Stimulated activated CD8-positive, alpha-beta memory T cell treated with anti-CD3 and anti-CD28 coated beads, Interleukin-12 subunit alpha, Interleukin-12 subunit beta, amount 100 ng/mL, for 24 hours (primary cell): ENCODE results near the gene OSCAR.
"Not testable (repeated sequence)": the region's sequence is repeated elsewhere in the genome, so short reads cannot be mapped to it uniquely, and the experiment has no call there.

ENCODE experiments used
- DNase-seq: peaks from one replicate; pipeline ENCODE4 v3.0.0-alpha.2; 2020; ENCODE audit errors: extremely low read depth

Gene OSCAR

GRCh38 chr19:54125713-54126112 lies 25.1 kb upstream of the OSCAR start:
- DNase-seq: no peak

GRCh38 chr19:54124393-54124792 lies 23.8 kb upstream of the OSCAR start:
- DNase-seq: no peak

DNA sequence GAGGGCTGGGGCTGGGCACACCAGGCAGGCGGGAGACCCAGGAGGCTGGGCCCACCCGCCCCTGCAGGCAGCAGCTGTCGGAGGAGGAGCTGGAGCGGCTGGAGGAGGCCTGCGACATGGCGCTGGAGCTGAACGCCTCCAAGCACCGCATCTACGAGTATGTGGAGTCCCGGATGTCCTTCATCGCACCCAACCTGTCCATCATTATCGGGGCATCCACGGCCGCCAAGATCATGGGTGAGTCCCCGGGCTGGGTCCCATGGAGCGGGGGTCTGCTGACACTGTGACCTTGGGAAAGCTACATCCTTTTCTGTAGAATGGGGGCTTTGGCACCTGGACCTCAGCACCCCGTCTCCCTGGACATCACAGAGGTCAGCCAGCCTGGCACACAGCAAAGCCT lies 23.1 kb upstream of the OSCAR start:
- no peak for DNase-seq

DNA sequence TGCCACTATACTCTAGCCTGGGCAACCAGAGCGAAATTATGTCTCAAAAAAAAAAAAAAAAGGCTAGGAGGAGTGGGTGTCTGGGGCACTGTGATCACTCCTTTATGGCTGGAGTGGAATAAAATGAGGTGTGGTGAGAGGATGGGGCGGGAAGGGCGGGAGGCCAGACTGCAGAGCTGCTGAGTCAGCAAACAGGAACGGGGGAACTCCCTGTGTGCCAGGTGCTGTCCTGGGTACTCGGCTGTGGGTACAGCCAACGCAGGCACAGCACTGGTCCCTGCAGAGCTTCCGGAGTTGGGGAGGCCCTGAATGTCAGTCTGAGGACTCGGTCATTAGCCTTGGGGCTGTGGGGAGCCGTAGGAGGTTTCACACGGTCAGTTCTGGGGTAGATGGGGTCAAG lies 20.7 kb upstream of the OSCAR start:
- no peak for DNase-seq

DNA sequence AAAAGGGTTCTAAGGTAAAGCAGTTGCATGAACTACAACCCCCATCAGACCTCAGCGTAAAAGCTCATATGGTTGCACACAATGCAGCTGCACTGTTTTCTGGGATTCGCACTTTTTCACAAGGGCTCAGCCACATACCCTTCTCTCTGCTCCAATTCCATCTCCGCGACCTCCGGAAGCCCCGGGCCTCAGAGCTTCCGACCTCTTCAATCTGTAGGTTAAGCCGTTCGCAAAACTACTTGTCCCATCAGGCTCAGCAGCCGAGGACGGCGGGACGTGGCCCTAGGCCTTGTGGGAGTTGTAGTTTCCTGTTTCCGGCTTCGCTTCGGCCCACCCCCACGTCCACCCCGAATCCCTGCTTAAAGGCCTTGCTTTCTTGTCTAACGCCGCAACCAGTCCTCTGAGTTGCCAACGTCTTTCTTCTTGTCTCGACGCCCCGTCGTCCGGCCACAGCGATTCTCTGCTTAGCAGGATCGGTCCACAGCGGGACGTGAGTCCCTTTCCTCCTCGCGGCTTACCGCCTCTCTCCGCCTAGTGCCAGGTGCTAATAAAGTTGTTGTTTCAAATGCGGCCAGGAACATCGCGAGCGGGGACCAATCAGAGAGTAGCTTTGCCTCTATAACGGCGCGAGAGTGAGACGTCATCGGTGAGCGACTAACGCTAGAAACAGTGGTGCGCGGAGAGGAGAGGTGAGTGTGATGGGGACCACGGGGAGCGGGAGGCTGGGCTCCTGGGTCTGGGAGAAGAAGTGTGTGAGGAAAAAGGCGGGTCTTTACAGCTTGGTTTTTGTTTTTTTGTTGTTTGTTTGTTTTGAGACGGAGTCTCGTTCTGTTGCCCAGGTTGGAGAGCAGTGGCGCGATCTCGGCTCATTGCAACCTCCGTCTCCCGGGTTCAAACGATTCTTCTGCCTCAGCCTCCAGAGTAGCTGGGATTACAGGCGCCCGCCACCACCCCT lies 14.8 kb upstream of the OSCAR start, which contains the start of the genes PRPF31 and TFPT:
Gene PRPF31 (plus strand): TSS at position 646 of the 955 bp plus-strand sequence. CDS start 2,525 bp downstream, outside the sequence.
Gene TFPT (minus strand): TSS at position 549 of the 955 bp plus-strand sequence. CDS start 388 bp downstream, at position 161.
- DNase-seq: peak; percentile 91

GRCh38 chr19:54114340-54115108 lies 13.9 kb upstream of the OSCAR start:
- no peak for DNase-seq

DNA sequence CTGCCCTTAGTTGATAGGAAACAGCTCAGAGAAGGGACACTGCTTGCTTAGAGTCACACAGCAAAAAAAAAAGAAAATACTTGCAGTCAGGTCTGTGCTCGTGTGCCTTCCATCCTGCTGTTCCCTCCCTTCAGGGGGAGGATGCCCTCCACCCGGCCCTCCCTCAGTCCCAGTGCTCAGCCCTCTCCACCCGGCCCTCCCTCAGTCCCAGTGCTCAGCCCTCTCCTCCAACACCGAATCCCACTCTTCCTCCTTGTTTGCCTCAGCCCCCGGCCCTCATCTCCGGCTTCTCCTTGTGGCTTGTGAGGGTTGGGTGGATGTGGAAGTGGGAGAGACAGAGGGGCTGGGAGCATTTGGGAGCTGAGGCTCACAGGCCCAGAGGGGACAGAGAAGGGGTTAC lies 9.0 kb upstream of the OSCAR start:
- DNase-seq: no peak

- no peak for DNase-seq
These were observed 7.9 kb upstream of the OSCAR start for GRCh38 chr19:54108496-54108895.

DNA sequence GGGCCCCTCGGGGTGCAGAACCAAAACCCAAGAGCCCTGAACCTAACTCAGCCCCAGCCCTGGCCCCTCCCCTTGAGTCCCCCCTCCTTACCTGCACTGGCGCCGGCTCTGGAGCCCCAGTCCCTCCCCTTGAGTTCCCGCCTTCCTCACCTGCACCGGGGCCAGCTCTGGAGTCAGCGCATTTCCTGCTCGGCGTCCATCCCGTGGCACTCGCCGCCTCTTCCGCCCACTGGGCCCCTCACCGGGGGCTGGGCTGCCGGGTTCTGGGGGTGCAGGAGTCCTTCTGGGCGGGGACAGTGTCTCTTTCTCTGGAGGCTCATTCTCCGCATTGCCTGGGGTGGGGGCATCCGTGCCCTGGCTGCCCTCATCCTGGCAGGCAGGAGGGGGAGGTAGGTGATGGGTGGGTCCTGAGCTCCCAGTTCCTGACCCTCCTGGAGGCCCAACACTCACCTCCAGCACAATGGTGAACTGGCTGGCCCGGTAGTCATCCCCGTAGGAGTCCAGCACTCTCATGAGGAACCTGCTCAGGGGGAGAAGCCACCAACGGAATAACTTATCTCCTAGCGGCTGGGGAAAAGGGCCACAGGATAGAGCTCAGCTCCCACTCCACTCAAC lies 7.4 kb upstream of the OSCAR start:
- no peak for DNase-seq

- DNase-seq: no peak
These were observed 6.1 kb upstream of the OSCAR start for GRCh38 chr19:54106716-54107115.

DNA sequence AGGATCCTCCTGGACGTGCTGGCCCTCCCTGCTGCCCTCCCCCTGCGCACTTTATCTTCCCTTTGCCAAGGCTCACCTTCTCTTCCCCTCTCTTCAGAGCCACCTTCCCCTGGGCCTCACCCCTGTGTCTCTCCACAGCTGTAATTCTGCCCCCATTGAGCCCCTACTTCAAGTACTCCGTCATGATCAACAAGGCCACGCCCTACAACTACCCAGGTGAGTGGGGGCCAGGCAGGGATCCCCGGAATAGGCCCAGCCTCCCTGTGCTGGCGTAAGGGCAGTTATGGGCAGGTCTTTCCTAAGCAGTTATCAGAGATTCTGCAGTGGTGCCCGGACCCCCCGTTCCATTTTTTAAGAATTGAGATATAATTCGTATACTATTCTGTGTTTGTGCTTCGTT lies 5.2 kb upstream of the OSCAR start:
- DNase-seq: no peak

GRCh38 chr19:54104998-54105715 lies 4.6 kb upstream of the OSCAR start:
- DNase-seq: no peak

- peak; percentile 95 for DNase-seq
These were observed 2.0 kb upstream of the OSCAR start, which contains the start of gene NDUFA3 for GRCh38 chr19:54102421-54103169. NDUFA3 (plus strand) TSS chr19:54102855; CDS start chr19:54102879, 24 bp downstream.

- not testable (repeated sequence) for DNase-seq
These were observed 724 bp downstream of the OSCAR start for GRCh38 chr19:54099903-54100255.

DNA sequence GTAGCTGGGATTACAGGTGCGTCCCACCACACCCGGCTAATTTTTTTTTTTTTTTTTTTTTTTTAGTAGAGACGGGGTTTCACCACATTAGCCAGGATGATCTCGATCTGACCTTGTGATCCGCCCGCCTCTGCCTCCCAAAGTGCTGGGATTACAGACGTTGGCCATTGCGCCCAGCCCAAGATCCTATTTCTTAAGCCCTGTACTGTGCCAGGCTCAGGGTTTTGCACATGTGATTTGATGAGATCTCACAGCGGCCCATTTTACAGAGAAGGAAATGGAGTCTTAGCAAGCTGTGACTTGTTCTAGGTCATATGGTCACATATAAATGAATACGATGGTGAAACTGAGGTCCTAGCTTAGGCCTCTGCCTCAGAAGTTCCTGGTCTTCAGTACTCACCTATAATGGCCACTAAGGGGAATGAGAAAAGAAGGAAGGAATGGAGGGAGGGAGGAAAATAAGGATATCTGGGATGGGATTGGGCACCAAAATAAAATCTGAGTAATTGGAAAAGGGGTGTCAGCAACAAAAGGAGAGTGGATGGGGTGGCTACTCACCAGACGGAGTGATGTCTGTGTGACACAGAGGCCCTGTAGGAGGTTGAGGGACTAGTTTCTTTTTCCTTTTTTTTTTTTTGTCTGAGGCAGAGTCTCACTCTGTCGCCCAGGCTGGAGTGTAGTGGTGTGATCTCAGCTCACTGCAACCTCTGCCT lies 1.3 kb downstream of the OSCAR start:
- DNase-seq: no peak

DNA sequence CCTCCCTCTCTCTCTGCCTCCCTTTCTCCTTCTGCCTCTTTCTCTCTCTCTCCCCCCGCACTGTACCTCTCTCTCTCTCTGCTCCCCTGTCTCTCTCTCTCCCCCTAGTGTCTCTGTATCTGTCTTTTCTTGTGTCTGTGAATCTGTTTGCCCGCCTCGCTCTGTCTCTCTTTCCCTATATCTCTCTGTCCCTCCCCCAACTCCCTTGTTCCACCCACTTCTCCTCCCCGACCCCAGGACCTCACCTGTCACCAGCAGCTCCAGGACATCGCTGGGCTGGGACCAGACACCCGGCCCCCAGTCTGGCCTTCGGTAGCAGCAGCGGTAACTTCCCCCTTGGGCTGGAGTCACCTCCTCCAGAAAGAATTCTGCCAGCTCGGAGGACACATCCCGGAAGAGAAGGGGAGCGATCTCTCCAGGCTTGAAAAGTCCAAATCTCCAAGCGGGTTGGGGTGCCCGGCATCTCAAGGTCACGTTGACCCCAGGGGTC lies 3.9 kb downstream of the OSCAR start:
- DNase-seq: no peak

- DNase-seq: not testable (repeated sequence)
These were observed 4.6 kb downstream of the OSCAR start for GRCh38 chr19:54095859-54096616.

DNA sequence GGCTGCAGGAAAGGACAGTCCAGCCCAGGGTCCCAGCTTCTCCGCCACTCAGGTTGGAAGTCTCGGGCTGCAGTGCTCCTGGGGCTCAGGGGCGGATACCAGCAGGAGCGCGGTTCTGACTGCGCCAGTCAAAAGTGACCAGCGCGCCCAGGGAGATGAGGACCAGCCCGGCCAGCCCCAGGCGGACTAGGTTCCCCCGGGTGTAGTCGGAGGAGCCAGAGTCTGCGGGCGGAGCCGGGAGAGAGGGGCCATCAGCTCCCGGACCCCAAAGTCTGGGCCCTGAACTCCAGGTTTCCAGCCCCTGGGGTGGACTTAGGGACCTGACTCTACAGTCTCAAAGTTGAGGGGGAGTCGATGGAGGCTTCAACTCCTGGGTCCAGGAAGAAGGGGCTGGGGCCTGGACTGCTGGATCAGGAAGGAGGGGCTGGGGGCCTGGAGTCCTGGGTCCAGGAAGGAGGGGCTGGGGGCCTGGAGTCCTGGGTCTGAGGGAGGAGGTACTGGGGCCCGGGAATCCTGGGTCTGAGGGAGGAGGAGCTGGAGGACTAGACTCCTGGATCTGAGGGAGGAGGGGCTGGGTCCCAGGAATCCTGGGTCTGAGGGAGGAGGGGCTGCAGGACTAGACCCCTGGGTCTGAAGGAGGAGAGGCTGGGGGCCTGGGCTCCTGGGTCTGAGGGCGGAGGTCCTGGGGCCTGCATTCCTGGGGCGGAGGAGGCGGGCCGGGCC lies 5.3 kb downstream of the OSCAR start:
- DNase-seq: no peak
